HG03565 (cell line): Measurements from ENCODE around the gene HEY2.
"Not testable (repeated sequence)": the region's sequence is repeated elsewhere in the genome, so short reads cannot be mapped to it uniquely, and the experiment has no call there.

Experiments
- ATAC-seq: cut with Tn5 transposase; IDR thresholded peaks from one replicate; pipeline ENCODE4 v1.9.1; 2021; ENCODE audit warnings: mild to moderate bottlenecking, moderate library complexity; ENCODE audit not compliant: unreplicated experiment

The HEY2 gene

DNA sequence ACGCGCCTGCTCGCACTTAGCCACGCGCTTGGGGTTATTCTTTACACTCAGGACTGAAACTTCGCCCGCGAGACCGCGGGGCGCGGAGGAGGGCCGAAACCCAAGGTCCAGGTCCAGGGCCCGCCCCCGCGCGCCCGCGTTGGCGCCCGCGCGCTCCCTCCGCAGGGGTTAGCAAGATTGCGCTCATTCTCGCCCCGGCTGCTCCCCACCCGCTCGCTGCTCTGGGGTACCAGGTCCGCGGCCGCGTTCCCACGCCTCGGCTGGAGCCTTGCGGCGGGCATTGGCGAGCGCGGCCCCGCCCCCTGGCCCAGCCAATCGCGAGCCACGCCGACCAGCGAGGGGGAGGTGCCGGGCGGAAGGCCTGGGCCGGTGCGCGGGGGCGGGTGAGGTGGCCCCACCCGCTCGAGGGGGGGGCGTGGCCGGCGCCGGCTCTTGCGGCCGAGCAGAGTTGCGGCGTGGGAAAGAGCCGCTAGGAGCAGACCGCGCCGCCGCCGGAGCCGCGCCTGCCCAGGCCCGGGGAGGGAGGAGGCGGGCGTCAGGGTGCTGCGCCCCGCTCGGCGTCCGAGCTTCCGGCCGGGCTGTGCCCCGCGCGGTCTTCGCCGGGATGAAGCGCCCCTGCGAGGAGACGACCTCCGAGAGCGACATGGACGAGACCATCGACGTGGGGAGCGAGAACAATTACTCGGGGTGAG, at the start of gene HEY2:
TSS of gene HEY2 (plus strand) at position 460 of the 692 bp plus-strand sequence. CDS start at position 605, 145 bp downstream.
- peak; percentile 77 for ATAC-seq

DNA sequence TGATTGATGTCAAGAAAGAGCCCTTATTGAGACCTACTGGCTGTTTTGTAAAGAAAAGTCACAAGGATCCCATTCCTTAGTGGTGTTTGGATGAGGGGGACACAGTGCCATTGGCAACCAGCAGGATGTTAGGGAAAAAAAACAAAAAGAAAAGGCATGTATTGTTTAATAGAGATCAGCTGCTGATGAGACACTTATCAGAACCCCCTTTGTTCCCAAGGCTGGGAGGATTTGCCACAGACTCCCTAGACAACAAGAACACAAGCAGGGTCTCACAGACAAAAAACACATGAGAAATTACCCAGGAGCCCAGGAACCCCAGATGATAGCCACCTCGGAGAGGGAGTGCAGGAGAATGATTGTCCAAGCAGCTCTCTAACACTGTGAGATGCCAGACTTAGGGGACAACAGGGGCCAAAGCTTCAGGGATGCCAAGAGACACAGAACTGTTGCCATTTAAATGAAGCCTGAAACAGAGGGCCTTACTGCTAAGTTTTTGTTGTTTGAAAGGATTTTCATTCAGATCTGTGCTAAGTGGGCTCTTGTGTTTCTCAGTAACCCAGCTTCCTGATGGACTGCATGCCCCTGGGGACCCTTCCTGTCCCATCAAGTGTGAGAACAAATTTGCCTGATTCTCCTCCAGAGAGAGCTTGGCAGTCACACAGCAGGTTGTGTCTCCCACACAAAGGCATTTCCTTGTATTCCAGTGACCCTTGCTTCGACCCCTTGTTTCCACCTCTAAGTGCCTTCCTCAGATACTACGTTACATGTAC, 48.7 kb upstream of the HEY2 start:
- ATAC-seq: no peak

DNA sequence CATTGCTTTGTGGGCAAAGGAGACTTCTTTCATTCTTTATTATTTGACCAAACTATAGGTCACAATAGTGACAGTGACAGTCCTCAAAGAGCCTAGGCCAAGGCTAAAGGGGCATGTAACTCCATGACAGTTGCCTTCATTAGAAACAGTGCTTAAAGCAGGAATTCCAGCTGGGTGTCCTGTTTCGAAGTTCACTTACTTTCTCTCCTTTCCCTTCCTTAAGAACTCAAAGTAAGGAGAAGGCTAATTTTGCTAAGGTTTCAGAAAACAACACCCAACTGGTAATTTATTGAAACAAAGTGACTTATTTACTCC, 48.1 kb upstream of the HEY2 start:
- no peak for ATAC-seq

GRCh38 chr6:125703882-125704281, 45.5 kb upstream of the HEY2 start:
- not testable (repeated sequence) for ATAC-seq

DNA sequence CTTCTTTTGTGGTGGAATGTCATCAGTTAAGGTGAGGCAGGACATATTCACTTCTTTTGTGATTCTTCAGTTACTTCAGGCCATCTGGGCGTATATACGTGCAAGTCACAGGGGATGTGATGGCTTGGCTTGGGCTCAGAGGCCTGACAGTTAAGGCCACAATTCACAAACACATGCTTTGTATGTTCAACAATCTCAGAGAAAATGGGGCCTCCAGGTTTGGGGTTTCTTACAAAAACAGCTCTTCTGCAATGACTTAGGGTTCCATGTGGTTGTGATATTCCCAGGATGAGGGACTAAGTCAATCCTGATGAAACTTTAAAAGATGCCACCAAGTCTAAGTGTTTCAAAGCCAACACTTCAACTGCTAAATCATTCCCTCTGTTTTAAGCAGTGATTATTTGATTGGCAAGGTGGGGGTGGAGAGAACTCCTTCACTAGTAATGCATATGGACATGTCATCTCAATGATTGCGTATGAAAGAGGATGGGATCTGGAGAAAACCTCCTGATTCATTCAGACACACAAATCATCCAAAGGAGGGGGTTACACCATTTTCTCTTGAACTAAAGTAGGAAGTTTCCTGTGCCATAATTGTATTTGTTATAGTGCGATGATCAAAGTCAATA, 41.7 kb upstream of the HEY2 start:
- ATAC-seq: no peak

- ATAC-seq: no peak
Measured at GRCh38 chr6:125711013-125711675, 38.3 kb upstream of the HEY2 start.

GRCh38 chr6:125714441-125715090, 34.9 kb upstream of the HEY2 start:
- ATAC-seq: peak; percentile 47

DNA sequence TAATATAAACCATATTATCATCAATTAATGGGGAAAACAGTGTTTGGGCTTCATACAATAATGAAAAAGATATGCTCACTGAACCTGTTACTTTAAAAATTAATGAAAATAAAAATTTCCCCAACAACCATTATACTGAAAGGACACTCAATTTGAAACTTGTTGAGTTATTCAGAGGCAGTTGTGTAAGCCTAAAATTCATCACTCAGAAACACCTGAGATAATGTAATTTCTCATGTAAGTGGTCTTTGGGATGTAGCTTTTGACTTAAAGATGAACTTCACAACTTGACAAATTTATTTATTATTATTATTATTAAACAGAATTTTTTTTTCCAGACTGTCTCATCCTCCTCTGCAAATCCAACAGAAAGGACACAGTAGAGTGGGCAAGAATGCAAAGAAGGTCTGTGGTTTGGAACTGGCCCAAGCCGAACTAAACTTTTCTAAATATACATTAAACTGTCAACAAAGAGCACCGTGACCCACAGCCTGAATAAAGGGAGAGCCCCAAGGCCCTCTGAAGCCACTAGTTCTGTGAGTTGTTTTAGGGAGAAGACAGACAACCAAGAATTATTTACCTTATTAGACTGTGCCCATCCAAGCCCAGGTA, 32.2 kb upstream of the HEY2 start:
- ATAC-seq: peak; percentile 77

DNA sequence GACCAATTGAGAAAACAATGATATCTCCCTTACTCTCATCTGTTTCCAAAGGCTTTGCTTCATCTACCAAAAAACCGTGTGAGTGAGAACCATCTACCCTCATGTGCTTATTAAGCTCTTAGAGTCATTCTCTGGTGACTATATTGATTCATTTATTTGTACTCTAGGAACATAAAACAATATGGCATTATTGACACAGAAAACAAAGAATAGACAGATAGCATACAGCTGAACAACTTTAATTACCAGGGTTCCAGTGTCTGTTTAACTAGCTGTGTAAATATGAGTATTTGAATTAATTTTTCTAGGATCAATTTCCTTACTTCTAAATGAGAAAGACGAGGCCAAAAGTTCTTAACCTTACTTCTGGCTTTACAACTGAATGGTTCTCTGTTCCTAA, 31.3 kb upstream of the HEY2 start:
- ATAC-seq: no peak

DNA sequence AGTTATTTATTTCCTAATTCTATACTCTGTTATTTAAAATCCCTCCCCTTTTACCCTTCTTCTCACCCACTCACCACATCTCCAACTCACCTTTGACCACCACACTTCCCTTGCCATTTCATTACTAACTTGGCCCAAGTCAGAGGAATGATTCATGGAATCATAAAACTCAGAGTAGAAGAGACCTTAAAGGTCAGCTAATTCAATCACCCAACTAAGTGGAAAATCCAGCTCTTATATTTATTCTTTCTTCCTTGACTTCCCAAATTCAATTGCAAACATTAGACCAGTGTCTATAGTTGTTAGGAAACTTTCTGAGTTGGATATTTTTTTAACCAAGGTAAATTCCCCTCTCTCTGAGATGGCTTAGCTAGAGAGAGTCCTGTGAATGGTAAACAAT, 26.5 kb upstream of the HEY2 start:
- ATAC-seq: no peak

GRCh38 chr6:125727216-125727615, 22.2 kb upstream of the HEY2 start:
- no peak for ATAC-seq

- no peak for ATAC-seq
Measured at GRCh38 chr6:125728739-125729138, 20.7 kb upstream of the HEY2 start.

- ATAC-seq: no peak
Measured at GRCh38 chr6:125729983-125730382, 19.4 kb upstream of the HEY2 start.

DNA sequence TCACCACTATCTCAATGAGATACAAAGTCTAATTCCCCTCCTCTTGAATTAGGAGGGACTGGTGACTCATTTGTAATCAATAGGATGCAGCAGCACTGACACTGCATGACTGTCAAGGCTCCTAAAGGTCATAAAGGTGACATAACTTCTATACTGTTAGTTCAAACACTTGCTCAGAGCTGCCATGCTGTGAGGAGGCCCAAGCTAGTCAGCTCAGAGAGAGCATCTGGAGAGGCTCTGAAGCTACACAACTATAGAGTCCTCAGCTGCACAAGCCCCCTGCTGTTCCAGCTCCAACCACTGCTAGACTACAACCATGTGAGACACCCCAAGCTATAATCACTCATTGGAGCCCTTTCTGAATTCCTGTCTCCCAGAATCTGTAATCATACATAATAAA, 17.0 kb upstream of the HEY2 start:
- no peak for ATAC-seq

DNA sequence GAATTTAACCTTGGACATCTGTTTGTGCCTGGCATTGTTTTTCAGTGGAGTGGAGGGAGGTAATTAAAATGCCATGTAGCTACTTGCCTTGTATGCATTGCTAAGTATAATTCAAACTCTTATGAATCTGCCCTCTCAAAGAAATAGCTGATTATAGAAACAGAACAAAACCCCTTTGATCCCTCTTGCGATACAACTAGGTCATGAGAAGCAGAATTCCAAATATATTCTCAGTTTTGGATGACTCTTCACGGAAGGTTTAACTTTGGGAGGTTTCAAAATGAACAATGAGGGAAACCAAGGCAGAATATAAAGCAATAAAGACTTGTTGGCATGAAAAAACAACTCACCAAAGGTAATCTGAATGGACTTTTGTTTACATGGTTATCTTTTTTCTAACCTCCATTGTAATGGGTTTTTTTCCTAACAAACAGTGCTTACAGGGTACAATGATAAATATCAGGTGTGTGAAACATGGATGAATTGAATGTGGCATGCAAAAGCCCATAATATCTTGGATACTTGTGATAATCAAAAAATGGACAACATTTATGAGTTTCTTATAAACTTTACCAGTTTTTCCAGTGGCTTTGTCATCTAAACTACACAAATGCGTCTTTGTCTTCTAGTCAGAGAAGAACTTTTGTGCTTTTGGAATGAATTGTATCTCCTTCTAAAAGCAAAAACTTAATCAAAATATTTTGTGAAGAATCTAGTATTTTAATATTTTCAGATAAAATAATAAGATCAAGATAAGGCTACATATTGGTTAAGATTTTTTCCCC, 15.7 kb upstream of the HEY2 start:
- ATAC-seq: no peak

GRCh38 chr6:125738276-125738675, 11.2 kb upstream of the HEY2 start:
- ATAC-seq: no peak

DNA sequence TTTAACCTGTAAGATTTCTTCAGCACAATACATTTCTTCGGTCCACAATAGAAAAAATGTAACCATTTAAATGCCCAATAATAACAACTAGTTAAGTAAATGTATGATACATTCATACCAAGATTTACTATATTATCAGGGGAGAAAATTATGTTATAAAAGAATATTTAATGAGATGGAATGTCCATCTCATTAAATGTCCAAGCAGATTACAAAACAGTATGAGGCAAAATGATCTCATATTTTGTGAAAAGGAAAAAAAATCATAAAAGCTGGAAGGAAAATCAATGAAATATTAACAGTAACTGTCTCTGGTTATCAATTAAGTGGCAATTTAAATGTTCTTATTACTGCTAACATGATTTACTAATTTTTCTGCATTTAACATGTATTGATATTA, 10.1 kb upstream of the HEY2 start:
- ATAC-seq: no peak

- peak; percentile 37 for ATAC-seq
Measured at GRCh38 chr6:125741336-125741735, 8.1 kb upstream of the HEY2 start.

- ATAC-seq: no peak
Measured at GRCh38 chr6:125742024-125742423, 7.4 kb upstream of the HEY2 start.
